RWPE2 (cell line): ENCODE data around the gene PTPRN2.
"Not testable (repeated sequence)": the region's sequence is repeated elsewhere in the genome, so short reads cannot be mapped to it uniquely, and the experiment has no call there.

Experiments used
- ATAC-seq: fragments of 200-7000 bp; cut with Tn5 transposase; 3 replicates; pipeline ENCODE4 v1.9.1; 2021; ENCODE audit warnings: low read depth
- DNase-seq: peaks from one replicate; pipeline ENCODE4 v3.0.0-alpha.2; 2020; ENCODE audit warnings: low spot score
- H3K27ac ChIP-seq: fragments of 450-650 bp; 2 replicates; pipeline ENCODE4 v1.5.1; 2017; ENCODE audit warnings: mild to moderate bottlenecking; ENCODE audit not compliant: poor library complexity, severe bottlenecking
- H3K27me3 ChIP-seq: fragments of 250-450 bp; sonication (Bioruptor Pico); 2 replicates; pipeline ENCODE4 v1.5.1; 2021; ENCODE audit warnings: mild to moderate bottlenecking, moderate library complexity; ENCODE audit not compliant: insufficient read depth, poor library complexity, severe bottlenecking
- H3K36me3 ChIP-seq: fragments of 250-450 bp; sonication (Bioruptor Pico); 2 replicates; pipeline ENCODE4 v1.5.1; 2020; ENCODE audit warnings: low read depth, mild to moderate bottlenecking, moderate library complexity
- H3K4me1 ChIP-seq: fragments of 250-450 bp; sonication (Bioruptor Pico); 2 replicates; pipeline ENCODE4 v1.5.1; 2021; ENCODE audit warnings: mild to moderate bottlenecking, moderate library complexity; ENCODE audit not compliant: insufficient read depth, poor library complexity, severe bottlenecking
- H3K4me3 ChIP-seq: fragments of 250-450 bp; sonication (Bioruptor Pico); 2 replicates; pipeline ENCODE4 v1.5.1; 2021; ENCODE audit warnings: mild to moderate bottlenecking, moderate library complexity; ENCODE audit not compliant: severe bottlenecking
- H3K9me3 ChIP-seq: fragments of 250-450 bp; sonication (Bioruptor Pico); 2 replicates; pipeline ENCODE4 v1.5.1; 2021; ENCODE audit warnings: mild to moderate bottlenecking, moderate library complexity; ENCODE audit not compliant: severe bottlenecking
- TF ChIP-seq, protein P1 (sequence below): fragments of 450-650 bp; IDR thresholded peaks from one replicate; pipeline ENCODE4 v1.5.1; 2017; ENCODE audit warnings: mild to moderate bottlenecking, moderate library complexity; ENCODE audit not compliant: poor library complexity, severe bottlenecking

PTPRN2 gene

DNA sequence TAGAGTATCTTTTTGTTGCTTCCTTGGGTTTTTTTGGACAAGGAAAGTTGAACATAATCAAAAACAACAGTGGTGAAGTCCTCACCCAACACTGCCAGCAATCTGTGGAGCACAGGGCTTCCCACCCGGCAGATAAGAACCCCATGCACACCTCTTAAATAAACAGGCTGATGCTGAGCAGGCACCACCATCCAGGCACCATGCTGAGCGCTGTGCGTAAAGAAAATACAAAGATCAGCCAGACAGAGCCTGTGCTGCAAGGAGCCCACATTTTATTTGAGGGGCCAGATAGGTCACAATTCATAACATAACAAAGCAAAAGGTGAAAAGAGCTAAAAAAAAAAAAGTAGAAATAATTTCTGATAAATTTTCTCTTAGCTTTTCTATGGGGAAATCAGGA is 231.2 kb downstream of the PTPRN2 start:
- Histone ChIP-seq H3K9me3 (no peaks in the 10 kb centered on the region), H3K36me3 (no peaks in the 10 kb centered on the region), H3K4me3 (no peak overlapping the region), H3K4me1 (no peaks in the 10 kb centered on the region), H3K27me3 (no peaks in the 10 kb centered on the region), H3K27ac (no peak overlapping the region)
- no peak for DNase-seq
- ATAC-seq, result no peak
- TF ChIP-seq, protein P1, sequence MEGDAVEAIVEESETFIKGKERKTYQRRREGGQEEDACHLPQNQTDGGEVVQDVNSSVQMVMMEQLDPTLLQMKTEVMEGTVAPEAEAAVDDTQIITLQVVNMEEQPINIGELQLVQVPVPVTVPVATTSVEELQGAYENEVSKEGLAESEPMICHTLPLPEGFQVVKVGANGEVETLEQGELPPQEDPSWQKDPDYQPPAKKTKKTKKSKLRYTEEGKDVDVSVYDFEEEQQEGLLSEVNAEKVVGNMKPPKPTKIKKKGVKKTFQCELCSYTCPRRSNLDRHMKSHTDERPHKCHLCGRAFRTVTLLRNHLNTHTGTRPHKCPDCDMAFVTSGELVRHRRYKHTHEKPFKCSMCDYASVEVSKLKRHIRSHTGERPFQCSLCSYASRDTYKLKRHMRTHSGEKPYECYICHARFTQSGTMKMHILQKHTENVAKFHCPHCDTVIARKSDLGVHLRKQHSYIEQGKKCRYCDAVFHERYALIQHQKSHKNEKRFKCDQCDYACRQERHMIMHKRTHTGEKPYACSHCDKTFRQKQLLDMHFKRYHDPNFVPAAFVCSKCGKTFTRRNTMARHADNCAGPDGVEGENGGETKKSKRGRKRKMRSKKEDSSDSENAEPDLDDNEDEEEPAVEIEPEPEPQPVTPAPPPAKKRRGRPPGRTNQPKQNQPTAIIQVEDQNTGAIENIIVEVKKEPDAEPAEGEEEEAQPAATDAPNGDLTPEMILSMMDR, result no peak

DNA sequence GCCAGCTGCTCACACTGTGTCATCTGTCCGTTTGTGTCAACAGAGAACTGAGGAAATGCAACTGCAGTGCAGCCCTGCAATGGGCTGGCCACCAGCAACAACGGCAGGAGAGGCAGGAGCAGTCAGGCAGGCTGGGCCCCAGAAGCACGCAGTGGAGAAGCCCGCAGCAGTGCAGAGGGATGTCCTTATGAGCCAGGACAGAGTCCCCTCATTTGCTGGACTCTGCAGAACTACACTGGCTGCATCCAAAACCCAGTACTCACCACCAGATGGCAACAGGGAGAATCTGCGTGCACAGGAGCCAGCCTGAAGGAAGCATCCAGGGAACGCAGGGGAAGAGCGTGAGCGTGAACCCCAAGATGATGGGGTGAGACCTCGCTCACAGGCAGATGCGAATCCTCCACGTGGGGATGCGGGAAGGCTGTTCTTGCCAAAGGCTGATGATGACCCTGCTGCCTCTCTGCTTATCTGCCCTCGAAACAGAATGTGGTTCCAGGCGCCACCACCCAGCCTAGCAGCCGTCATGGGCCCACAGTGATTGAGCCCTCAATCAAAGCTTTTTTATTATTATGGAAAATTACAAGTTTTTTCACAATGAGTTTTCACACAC is 232.1 kb downstream of the PTPRN2 start:
- TF ChIP-seq, protein P1, result peak; percentile 14
- H3K9me3 ChIP-seq, result no peaks in the 10 kb centered on the region
- no peak for DNase-seq
- no peak for ATAC-seq
- no peaks in the 10 kb centered on the region for H3K4me1 ChIP-seq
- H3K27ac ChIP-seq, result no peak overlapping the region
- no peak overlapping the region for H3K4me3 ChIP-seq
- H3K27me3 ChIP-seq, result no peaks in the 10 kb centered on the region
- H3K36me3 ChIP-seq, result no peaks in the 10 kb centered on the region

DNA sequence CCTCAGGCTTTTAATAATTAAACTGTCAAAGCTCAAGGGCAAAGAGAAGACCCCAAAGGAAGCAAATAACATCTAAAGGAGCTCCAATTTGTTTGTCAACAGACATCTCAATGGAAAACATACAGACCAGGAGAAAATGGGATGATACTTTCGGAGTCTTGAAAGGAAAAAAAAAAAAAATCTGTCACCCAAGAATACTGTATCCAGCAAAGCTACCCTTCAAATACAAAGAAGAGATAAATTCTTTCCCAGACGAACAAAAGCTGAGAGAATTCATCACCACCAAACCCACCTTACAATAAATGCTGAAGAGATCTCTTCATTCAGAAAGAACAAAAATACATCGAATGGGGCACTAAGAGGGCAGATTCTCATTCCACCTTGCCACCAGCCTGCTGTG is 232.8 kb downstream of the PTPRN2 start:
- H3K4me3 ChIP-seq, result no peak overlapping the region
- H3K27me3 ChIP-seq, result no peaks in the 10 kb centered on the region
- TF ChIP-seq, protein P1, result no peak
- no peaks in the 10 kb centered on the region for H3K4me1 ChIP-seq
- ATAC-seq (no peak), DNase-seq (no peak)
- H3K27ac ChIP-seq, result no peak overlapping the region
- no peaks in the 10 kb centered on the region for H3K9me3 ChIP-seq
- H3K36me3 ChIP-seq, result no peaks in the 10 kb centered on the region

DNA sequence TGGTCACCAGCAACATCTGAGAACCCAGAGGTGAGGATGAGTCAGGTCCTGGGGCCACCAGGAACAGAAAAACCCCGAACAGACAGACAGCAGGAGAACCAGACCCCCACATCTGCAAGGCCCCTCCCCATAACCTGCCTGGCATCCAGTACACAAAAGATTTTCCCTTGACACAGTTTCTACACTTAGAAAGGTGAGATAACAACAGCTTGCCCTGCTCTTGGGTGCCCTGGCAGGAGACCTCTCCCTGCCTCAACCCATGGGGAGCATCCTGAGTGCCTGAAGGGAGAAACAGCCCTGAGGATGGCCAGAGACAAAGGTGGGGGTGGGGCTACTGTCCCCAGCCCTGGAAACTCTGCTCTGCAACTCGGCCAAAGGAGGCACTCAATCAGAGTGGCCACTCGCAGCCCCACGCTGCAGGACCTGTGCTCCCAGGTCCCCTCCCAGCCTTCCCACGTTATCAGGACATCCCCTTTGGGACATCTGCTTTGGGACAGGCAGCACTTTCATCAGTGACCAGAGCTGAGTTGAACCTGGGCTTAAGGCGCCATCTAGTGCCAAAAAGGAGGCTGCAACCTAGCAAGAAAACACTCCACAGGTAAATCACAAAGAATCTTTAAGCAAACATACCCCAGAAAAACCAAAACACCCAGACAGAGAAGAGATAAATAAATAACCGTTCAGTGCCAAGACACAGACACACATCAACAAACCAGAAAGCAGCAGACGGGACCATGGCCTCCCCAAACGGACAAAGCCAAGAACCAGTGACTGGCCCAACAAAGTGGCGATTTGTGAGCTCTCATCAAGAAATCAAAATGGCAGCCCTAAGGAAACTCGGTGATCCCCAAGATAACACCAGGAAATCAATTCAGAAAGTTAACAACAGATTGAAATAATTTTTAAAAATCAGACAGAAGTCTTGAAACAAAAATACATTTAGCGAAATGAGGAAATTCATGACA is 233.7 kb downstream of the PTPRN2 start:
- ATAC-seq, result no peak
- no peaks in the 10 kb centered on the region for H3K27me3 ChIP-seq

DNA sequence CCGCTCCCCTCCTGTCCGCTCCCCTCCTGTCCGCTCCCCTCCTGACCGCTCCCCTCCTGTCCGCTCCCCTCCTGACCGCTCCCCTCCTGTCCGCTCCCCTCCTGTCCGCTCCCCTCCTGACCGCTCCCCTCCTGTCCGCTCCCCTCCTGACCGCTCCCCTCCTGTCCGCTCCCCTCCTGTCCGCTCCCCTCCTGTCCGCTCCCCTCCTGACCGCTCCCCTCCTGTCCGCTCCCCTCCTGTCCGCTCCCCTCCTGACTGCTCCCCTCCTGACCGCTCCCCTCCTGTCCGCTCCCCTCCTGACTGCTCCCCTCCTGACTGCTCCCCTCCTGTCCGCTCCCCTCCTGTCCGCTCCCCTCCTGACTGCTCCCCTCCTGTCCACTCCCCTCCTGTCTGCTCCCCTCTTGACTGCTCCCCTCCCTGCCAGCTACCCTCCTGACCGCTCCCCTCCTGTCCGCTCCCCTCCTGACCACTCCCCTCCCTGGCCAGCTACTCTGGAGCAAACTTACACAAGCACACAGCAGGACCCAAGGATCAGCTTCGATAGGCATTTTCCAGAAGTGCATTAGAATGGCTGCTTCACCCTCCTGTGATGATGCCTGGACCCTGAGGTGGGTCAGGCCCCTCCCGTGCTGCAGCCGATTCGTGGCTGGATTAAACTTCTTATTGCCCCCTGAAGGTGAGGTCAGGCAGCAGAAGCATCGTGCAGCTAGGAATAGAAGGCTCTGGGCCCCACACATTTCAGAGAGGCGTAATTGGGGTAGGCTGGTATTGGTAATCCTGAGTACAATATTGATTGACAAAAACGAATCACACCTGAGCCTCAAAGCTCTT is 235.5 kb downstream of the PTPRN2 start:
- not testable (repeated sequence) for ATAC-seq, H3K4me1 ChIP-seq, H3K36me3 ChIP-seq, H3K27ac ChIP-seq, DNase-seq, H3K9me3 ChIP-seq, H3K27me3 ChIP-seq, H3K4me3 ChIP-seq

More for the DNA sequence above, 233.7 kb downstream of the PTPRN2 start:
- no peak for DNase-seq
- H3K4me3 ChIP-seq, result no peak overlapping the region
- no peaks in the 10 kb centered on the region for H3K4me1 ChIP-seq
- no peaks in the 10 kb centered on the region for H3K36me3 ChIP-seq
- TF ChIP-seq, protein P1, result peak; percentile 45
- H3K9me3 ChIP-seq, result no peaks in the 10 kb centered on the region
- no peak overlapping the region for H3K27ac ChIP-seq
